ENCODE data around the gene PSMA2.
"Not testable (repeated sequence)": the region's sequence is repeated elsewhere in the genome, so short reads cannot be mapped to it uniquely, and the experiment has no call there.

The PSMA2 gene

GRCh38 chr7:42900842-42901241 lies 31.1 kb downstream of the PSMA2 start:
- no peak for TF ChIP-seq ZNF274 (IDR thresholded peaks at IDR 0.05; ENCODE audit: low read depth, low read length)
- H3K4me3 ChIP-seq (ENCODE audit: low read length) = no peak overlapping the region

- no peak for TF ChIP-seq ZNF274 (IDR thresholded peaks at IDR 0.05; ENCODE audit: low read depth, low read length)
- no peak overlapping the region for H3K4me3 ChIP-seq (ENCODE audit: low read length)
Measured at GRCh38 chr7:42893346-42894240, 38.4 kb downstream of the PSMA2 start.

- no peak overlapping the region for H3K4me3 ChIP-seq (ENCODE audit: low read length)
- TF ChIP-seq ZNF274 (IDR thresholded peaks at IDR 0.05; ENCODE audit: low read depth, low read length) = no peak
Measured at GRCh38 chr7:42886893-42887505, 45.0 kb downstream of the PSMA2 start.

GRCh38 chr7:42886129-42886528 lies 45.8 kb downstream of the PSMA2 start:
- no peak for TF ChIP-seq ZNF274 (IDR thresholded peaks at IDR 0.05; ENCODE audit: low read depth, low read length)

DNA sequence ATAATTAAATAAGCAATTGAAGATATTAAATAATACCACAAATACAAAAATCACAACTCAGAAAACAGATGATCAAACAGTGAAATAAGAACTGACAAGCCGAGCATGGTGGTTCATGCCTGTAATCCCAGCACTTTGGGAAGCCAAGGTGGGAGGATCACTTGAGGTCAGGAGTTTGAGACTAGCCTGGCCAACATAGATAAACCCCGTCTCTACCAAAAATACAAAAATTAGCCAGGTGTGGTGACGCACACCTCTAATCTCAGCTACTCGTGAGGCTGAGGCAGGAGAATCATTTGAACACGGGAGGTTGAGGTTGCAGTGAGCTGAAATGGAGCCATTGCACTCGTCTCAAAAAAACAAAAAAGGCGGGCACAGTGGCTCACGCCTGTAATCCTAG lies 46.8 kb downstream of the PSMA2 start:
- not testable (repeated sequence) for H3K4me3 ChIP-seq (ENCODE audit: low read length)

More at GRCh38 chr7:42886129-42886528, 45.8 kb downstream of the PSMA2 start:
- H3K4me3 ChIP-seq (ENCODE audit: low read length) = no peak overlapping the region

- no peak overlapping the region for H3K4me3 ChIP-seq (ENCODE audit: low read length)
- TF ChIP-seq ZNF274 (IDR thresholded peaks at IDR 0.05; ENCODE audit: low read depth, low read length) = no peak
Measured at GRCh38 chr7:42883950-42884349, 48.0 kb downstream of the PSMA2 start.

DNA sequence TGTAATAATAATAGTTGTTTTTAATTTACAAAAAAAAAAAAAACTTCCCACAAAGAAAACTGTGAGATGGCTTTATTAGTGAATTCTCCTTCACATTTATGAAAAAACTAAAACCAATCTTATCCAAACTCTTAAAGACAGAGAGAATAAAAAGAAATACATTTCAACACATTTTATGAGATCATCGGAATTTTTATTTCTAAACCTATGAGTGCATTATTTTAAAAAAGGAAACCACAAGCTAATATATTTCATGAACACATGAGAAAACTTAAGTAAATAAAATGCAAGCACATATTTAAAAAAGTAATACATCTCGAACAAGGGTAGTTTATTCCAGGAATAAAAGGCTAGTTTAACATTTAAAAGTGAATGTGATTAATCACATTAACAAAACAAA lies 51.6 kb downstream of the PSMA2 start:
- H3K4me3 ChIP-seq (ENCODE audit: low read length) = no peak overlapping the region

DNA sequence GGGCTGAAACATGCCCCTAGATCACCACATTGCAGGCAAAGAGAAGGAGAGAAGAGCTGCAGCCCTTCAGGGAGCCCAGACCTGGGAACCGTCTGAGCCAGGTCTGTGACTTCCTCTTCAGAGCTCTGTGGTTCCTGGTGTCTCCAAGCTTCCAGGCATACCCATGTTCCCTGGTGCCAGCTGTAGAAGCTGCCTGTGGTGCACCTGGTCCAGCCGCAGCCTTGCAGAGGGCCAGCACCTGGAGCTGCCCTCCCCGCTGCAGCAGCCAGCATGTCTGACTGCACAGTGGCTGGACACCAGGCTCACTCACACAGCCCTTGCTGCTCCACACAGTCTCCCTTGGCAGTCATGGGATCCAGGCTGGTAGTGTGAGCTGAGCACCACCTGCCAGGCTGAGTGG lies 53.7 kb downstream of the PSMA2 start:
- H3K4me3 ChIP-seq (ENCODE audit: low read length) = no peak overlapping the region
- TF ChIP-seq ZNF274 (IDR thresholded peaks at IDR 0.05; ENCODE audit: low read depth, low read length) = no peak

More for the DNA sequence above, 51.6 kb downstream of the PSMA2 start:
- TF ChIP-seq ZNF274 (IDR thresholded peaks at IDR 0.05; ENCODE audit: low read depth, low read length) = no peak

DNA sequence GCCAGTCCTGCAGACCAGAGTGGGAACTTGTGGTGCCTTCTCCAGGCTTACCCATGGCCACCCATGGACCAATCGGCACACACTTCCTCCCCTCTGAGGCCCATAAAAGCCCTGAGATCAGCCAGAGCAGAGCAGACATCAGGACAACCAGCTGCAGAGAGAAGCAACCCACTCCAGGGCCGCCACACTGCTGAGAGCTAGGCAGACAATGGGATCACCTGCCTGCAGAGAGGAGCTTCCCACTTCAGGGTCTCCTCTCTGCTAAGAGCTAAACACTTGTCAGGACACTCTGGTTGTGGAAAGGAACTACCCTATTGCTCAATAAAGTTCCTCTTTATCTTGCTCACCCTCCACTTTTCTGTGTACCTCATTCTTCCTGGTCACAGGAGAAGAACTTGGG lies 54.1 kb downstream of the PSMA2 start:
- TF ChIP-seq ZNF274 (IDR thresholded peaks at IDR 0.05; ENCODE audit: low read depth, low read length) = no peak
- H3K4me3 ChIP-seq (ENCODE audit: low read length) = no peak overlapping the region

DNA sequence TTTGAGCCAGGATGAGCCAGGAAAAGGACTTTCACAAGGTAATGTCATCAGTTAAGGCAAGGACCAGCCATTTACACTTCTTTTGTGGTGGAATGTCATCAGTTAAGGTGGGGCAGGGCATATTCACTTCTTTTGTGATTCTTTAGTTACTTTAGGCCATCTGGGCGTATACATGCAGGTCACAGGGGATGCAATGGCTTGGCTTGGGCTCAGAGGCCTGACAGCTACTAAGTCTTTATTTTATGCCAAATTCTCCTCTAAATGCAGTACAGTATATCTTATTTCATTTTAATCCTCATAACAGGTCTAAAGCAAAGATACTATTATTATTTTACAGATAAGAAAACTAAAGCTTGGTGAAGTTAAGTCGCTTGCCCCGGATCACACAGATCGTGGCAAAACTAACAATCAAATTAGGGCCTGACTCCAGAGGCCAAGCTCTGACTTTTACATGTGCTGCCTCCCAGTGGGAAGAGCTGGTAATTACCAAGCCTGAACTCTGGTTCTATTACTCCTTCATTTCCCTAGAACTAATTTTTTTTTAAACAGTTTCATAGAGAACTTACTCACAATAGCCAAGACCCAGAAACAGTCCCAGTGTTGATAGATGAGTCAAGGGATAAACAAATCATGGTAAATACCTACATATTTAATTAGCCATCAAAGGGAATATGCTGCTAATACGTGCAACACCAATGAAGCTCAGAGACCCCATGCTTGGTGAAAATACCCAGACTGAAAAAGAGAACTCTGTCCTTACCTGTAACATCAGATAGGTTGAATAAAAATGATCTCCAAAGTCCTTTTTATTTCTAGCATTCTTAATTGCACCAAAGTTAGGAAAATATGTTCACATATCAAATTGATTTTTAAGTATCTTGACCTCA lies 55.5 kb downstream of the PSMA2 start:
- H3K4me3 ChIP-seq (ENCODE audit: low read length) = no peak overlapping the region
- no peak for TF ChIP-seq ZNF274 (IDR thresholded peaks at IDR 0.05; ENCODE audit: low read depth, low read length)

- no peak for TF ChIP-seq ZNF274 (IDR thresholded peaks at IDR 0.05; ENCODE audit: low read depth, low read length)
- no peak overlapping the region for H3K4me3 ChIP-seq (ENCODE audit: low read length)
Measured at GRCh38 chr7:42869131-42870020, 62.6 kb downstream of the PSMA2 start.

DNA sequence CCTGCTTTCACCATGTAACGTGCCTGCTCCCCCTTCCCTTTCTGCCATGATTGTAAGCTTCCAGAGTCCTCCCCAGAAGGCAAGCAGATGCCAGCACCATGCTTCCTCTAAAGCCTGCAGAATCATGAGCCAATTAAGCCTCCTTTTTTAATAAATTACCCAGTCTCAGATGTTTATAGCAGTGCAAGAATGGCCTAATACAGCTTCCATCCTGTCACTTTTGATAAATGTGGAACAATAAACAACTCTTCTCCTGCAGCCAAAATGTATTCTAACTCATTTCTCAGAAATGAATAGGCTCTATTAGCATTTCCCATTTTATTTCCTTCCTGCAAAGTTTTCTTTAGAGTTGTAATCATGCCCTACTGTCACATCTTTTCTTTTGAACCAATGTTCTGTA lies 63.5 kb downstream of the PSMA2 start:
- no peak overlapping the region for H3K4me3 ChIP-seq (ENCODE audit: low read length)
- no peak for TF ChIP-seq ZNF274 (IDR thresholded peaks at IDR 0.05; ENCODE audit: low read depth, low read length)
